Stimulated activated CD8-positive, alpha-beta memory T cell treated with anti-CD3 and anti-CD28 coated beads, Interleukin-4, amount 100 ng/mL, for 4 hours (primary cell): ENCODE results near the gene CDADC1.
A peak's percentile ranks its signal among the peaks of the same experiment; 100 is the strongest.
"Not testable (repeated sequence)": the region's sequence is repeated elsewhere in the genome, so short reads cannot be mapped to it uniquely, and the experiment has no call there.

ENCODE experiments used
- DNase-seq, 2 donors: peaks; one replicate each; pipeline ENCODE4 v3.0.0-alpha.2; 2020; ENCODE audit warnings: low read depth in 2 of 2, low spot score in 1 of 2

The CDADC1 gene

DNA sequence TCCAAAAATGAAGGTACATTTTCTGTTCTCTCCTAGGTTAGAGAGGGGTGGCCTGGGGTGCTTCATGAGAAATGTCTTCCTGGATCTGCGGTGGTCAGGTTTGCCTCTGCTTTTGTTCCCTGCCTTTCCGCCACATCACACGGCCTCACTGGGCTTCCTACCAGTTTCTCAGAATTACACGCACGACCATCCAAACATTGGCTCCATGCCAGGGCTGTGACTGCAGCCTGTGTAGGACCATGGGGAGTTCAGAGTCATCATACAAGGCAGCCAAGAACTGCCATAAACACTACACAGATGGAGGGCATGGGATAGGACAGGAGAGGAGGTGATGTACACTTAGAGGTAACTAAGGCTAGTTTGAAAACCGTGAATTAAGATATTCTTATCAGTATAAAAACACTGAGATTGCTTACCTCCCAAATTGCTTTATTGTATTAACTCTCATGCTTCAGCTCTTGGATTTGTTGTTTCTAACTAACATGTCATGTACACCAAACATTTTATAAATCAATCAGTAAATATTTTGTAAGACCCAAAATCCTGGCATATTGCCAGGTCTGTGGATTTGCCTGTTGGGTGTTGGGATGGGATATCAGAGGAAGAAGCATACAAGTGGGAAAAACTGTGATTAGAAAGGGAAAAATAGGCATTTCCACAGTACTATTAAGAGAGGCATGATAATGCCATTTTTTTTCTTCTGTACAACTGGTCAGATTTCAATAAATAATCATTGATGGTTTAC is 45.2 kb downstream of the CDADC1 start:
- DNase-seq = no peak

DNA sequence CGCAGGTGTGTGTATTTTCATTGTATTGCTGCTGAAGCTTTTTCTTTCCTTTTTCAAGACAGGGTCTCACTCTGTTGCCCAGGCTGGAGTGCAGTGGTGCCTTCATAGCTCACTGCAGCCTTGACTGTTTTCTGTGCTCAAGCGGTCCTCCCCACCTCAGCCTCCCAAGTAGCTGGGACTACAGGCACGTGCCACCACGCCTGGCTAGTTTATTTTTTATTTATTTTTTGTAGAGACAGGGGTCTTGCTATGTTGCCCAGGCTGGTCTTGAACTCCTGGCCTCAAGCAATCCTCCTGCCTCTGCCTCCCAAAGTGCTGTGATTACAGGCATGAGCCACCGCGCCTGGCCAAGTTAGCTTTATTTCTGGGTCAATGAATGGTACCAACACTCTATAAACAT is 47.0 kb downstream of the CDADC1 start:
- DNase-seq = not testable (repeated sequence)

DNA sequence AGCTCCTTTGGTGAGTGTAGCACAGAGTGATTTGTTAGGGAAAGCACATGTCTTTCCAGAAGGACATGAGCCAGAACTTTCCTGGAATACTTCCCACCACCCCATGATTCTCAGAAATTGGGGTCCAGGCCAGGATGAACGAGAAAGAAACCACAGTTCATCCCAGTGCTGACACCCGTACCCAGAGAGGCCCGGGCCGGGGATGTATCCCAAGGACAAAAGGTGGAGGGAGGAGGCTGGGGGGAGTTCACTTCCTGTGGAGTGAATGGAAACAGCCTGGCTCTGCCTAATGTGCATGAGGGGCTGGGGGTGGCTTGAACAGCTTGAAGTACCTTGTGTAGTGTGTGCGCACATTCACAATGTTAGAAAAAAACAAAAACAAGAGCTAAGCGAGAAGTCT is 47.5 kb downstream of the CDADC1 start:
- DNase-seq = no peak

DNA sequence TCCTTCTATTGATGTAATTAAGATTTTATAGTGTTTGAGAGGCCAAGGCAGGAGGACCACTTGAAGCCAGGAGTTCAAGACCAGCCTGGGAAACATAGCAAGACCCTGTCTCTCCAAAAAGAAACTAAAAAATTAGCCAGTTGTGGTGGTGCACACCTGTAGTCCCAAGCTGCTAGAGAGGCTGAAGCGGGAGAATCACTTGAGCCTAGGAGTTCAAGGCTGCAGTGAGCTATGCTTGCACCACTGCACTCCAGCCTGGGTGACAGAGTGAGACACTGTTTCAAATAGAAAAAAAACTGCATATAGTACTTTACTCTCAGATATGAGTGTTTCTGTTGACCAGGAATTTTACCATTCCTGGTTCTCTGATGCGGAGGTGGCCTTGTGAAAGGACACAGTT is 48.9 kb downstream of the CDADC1 start:
- DNase-seq = no peak

DNA sequence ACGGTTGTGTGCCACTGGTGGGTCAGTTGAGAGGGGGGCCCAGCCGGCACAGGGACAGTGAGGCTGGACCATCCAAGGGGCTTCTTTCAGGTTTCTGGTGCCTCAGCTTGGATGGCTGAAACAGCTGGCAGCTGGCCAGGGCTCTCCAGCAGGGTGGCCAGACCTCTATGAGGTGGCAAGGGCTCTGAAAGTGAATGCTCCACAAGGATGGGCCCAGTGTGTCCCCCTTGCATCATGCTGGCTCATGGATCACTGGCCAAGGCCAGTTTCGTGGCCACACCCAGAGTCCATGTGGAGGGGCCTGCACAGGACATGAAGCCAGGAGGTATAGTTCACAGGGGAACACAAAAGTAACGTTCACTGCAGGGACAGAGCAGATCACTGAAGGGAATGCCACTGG is 49.6 kb downstream of the CDADC1 start:
- DNase-seq = no peak

DNA sequence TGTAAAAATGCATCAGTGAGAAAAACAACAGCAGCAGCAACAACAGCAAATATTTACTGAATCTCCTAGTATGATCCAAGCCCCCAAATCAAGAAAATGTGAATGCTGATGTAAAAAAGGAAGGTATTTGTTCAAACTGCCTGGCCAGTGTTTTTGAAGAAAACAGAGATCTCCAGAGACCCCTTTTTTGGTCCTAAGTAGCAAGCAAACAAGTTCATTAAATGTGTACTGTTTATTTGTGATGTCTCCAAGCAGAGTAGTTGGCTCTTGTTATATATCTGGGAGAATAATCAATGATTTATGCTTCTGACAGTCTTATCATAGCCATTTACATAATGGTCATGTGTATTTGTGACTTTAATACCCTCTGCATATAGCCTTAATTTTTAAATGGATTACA is 50.7 kb downstream of the CDADC1 start:
- no peak for DNase-seq

DNA sequence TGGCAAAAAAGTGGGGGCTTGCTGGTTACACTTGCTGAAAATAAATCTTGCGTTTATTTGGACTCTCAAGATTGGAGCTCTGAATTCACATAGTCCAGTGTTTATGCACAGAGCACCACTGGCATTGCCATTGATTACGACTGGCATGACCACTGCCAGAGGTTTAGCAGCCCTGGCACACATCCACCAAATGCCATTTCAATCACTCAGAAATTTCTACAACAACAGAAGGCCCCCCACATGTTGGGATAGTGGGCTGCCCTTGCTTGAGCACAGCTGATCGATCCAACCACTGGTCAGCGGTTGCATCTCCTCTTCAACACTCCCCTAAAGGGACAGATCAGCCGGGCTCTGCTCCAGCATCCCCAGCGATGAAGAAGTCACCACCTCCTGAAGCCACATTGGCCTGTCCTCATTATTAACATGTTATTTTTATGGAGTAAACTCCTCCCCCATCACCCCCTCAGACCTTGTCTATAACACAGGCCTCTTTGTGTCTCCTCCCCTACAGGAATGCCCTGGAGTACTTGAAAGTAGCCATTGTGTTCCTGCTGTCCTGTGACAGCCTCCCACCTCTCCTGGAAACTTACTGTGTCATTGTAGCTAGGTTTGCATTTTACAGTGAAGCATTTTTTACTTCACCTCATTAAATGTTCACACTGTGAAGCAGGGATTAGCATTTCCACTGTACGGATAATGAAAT is 51.3 kb downstream of the CDADC1 start:
- DNase-seq = no peak

DNA sequence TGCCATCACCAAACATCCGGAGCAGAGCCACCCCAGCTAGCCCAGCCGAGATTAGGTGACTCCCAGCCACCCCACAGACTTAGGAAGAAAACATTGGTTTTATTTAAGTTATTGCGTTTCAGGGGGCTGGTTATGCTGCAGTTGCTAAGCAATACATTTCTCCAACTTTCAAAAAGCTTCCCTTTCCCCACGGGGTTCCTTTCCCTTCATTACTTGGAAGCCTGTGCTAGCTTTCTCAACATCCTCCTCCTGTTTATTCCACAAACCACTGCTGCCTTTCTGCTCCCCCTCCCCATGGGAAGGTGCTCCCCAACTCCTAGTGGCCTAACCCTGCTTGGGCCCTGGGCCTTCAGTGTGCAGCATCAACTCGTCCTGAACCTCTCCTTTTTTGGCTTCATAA is 52.6 kb downstream of the CDADC1 start:
- DNase-seq = no peak

DNA sequence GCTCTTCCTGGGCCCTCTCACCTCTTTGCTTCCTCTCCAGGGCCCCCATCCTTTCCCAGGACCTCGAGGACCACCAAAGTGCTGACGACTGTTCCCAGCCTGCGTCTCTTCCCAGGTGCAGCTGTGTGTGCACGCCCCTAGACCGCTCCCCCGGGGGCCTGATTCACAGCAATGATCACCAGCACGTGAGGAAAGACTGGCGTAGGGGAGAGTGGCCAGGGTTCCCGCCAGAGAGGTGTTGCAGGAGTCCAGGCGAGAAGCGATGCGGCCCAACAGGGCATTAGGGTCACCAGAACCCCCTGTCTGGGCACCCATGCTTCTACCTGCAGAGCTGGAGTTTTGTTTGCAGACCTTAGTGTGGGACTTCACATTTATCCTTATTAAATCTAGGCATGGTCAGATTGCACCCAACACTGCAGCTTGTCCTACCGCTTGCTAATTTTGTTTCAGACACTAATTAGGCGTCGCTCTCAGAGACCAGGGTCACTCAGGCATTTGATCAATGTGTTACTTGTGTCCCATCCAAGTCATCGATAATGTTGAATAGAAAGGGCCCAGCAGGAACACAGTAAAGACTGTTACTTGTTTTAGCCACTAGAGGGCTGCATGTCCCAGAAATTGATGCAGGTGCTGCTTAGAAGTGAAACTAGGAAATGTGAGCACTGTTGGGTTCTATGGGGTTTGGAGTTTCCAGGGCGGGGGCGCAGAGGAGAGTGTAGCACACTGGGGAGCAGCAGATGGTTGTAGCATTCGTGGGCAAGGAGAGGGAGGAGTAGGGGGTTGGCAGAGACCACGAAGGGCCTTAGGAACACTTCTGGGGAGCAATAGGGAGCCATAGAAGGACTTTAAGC is 53.2 kb downstream of the CDADC1 start:
- peak; percentile 41 to 44 for DNase-seq

DNA sequence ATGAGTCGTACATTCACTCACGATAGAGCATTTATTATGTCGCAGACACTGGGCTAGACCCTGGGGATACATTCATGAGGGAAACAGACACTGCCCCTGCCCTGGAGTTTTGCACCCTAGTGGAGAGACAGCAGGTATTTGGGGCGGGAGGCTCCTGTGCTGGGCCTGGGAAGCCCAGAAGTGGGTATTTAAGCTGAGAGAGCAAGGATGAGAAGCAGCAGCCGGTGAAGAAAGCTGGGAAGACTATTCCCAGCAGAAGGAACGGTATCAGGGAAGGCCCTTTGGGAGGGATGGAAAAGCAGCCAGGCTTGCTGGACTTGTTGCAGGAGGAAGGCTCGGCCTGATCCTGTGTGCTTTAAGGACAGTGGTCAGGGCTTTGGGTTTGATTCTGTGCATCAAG is 54.5 kb downstream of the CDADC1 start:
- no peak for DNase-seq

DNA sequence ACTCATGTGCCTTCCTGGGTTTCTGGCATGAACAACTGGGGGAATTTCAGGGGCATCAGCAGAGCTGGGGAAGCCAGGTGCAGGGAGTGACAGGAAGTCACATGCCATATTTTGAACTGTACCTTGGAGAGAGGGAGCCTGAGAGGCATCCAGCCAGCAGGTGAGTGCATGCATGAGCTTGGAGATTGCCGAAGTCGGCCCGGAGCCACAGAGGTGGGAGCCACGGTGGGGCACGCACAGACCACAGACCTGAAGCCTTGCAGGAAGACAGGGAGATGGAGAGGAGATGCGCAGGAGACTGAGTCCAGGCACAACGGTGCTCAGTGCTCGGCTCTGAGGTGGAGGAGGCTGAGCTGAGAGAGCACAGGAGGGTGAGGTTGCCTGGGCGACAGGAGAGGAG is 55.1 kb downstream of the CDADC1 start:
- DNase-seq = no peak

DNA sequence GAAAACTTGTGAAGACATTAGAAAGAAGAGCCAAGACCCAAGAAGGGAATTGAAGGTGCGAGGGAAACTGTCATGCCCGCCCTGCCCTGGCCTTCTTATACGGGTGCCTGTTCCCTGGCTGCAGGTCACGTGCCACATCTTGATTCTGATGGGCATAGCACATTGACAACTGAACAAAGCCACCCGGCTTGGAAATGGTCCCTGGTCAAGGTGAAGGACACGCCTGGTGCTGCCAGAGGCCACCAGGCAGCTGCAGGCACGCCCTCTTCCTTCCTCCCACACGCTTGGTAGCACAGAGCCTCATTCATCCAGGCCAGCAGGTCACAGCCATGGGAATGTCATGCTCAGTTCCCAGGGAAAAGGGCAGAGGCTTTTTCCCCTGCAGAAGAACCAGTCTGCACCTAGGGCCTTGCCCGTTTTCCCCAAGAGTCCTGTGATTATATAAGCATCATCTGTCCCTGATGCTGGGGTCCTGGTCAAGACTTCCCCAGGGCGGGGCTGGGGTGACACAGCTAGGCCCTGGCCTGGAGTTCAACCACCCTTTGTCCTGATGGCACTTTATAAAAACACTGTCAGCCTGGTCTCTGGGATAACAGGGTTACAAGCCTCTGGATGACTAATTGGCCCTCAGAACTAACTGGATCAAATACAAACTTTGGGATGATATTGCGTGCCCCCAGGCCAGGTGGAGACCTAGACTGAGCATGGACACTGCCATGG is 56.0 kb downstream of the CDADC1 start:
- DNase-seq = no peak

DNA sequence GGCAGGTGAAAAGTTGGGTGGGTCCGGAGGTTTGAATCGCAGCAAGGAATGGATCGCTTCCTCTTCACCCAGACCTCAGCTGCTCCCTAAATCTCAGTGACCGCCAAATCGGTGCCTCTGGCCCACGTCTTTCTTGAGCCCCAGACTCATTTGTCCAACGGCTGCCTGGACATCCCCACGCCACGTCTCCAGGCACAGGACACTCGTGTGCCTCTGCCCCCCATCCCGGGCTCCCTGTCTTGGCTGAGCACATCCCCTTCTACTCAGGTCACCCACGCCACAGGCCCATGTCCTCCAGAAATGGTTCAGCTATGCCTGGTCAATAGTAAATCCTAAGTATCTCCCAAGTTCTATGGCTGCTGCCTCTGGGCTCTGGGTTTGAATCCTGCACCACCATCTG is 56.6 kb downstream of the CDADC1 start:
- DNase-seq = no peak

DNA sequence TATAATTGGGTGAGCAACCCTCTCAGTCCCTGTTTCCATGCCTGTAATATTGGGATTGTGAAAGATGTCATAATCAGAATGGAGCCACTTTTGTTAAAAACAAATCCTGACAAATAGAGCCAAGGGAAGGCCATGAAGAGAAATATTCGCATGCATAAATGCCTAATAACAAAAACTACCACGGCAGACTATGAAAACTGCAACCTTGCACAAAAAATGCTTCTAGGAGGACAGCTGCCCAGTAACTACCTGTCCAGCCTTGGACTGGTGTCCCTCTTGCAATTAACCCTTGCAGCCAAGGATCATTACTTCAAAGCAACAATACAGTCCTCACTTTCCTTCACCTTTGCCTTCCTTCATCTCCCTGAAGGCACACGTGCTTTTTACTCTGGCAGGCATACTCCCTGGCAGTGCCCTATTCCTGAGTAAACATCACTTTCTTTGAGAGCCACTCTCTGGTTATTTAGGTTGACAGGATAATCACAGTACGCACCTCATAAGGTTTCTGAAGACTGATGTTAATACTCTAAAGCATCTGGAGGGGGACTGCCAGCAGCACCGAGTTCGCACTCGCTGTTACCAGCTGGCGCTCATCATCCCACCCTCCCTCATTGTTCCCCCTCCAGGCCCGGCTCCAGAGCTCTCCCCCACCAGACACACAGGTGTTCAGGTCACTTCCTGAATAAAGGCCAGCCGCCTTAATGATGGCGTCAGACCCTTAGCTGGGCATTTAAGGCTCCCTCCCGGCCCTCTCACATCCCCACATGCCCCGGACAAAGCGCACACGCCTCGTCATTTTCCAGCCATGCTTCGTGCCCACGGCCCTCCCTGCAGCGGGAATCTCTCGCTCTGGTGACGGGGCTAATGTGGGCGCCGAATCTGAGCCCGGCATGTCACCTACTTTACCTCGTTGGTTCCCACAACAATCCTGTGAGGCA is 57.3 kb downstream of the CDADC1 start:
- no peak for DNase-seq

DNA sequence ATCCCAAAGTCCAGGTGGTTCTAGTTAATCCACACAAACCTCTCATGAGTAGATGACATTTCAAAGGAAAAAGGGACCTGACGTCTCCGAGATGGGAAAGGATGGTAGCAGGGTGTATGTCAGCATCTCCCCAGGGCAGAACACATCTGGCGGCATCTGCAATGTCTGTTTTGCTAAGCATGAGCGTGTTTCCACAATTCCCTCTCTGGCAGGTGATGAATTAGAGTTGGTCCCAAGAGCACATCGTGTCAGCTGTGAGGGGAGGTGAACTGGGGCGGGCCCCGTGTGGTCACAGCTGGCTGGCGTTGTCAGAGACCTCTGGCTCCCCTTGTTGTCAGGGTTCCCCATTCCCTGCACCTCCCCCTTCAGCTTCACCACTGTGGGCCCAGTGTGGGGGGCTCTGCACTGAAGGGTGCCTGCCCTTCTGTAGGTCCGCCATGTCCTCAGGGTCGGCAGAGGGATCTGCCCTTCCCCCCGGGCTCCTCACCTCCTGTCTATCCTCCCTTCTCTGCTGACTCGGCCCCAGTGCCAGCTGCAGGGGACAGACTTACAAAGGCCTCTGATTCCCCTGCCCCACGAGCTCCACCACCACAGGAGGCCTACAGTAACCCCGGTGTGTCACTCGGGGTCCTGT is 58.2 kb downstream of the CDADC1 start:
- no peak for DNase-seq

DNA sequence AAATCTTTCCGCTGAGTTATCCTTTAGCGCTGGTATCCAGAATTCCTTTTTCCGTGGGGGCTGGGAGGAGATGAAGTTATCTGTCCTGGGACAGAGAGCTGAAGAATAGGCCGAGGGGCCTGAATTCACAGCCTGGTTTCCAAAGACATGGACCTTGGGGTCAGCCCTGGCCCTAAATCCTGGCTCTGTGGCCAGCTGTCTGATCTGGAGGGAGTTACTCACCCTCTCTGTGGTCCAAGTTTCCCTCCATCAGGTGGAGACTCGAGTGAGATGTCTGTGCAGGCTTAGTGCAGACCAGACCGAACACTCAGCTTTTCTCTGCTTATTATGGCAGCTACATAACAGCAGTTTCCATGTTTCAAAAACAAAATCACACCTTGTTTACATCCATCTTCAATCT is 59.6 kb downstream of the CDADC1 start:
- DNase-seq = no peak

DNA sequence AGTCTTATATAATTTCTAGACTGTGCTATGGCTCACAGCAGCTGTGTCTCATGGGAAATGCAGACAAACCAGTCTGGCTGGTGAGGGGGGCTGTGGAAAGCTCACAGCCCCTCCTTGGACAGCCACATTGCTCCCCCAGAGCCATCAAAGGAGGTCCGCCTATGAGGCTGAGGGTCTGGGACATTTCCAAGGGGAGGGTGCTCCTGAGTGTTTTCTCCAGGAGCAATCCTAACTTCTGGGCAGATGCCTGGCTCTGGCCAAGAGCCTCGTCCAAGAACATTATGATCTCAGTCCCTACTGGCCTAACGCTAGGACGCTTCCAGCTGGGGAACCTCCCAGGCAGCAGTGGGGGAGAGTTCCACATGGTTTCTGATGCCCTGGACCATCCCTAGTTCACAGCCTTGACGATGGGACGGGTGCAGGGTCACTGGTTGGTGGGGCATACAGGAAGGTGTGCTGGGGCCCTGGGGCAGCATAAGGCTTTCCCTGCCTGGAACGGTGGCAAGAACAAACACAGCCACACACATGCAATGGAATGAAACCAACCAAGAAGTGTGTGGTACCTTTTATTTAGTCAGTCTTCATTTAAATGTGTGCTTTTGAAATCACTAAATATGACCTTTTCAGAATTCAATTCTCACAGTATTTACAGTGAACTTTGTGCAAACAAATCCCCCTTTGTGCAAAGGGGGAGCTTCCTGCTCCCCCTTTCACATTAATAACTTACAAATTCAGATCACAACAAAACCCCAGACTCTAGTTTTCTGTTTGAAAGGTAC is 60.6 kb downstream of the CDADC1 start:
- DNase-seq = no peak

DNA sequence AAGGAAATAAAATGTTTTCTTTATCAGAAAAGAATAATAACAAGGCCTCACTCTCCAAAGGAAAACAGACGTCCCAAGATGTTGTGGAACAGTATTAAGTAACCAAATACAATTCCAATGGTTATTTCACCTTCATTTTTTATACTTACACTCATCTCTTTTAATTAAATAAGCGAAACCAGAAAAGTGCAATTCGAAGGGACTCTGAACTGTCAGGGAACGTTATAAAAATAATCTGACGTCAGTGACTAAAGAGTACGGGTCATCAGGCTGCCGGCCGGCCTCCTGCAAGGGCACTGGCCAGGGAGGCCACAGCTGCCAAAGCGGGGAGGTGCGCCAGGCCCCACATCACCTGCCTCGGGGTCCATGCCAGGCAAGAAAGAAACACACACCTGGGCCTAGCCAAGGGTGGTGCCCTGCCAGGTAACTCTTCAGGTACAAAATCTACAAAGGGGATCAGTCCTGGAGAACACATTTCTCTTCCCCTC is 61.2 kb downstream of the CDADC1 start:
- no peak for DNase-seq

DNA sequence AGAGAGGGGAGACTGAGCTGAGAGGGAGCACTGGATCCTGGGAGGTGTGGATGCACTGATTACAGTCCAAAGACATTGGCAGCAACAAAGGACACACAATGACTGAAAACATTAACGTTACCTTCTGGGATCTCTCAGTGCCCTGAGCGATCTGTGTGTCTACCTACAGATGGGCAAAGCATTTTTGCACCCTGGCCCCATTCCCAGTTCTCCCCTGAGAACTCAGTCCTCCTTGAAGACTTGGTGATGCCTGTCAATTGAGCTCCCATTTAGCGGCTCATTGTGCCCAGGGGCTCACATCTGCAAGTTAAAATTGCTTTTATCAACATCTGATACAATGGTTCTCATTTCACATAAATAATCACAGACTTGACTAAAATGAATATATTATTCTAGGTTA is 62.5 kb downstream of the CDADC1 start:
- DNase-seq = no peak
